GM21619 (cell line): ENCODE measurements around the gene KIAA0753.

Source experiments
- ATAC-seq: cut with Tn5 transposase; IDR thresholded peaks from one replicate; pipeline ENCODE4 v1.9.1; 2021; ENCODE audit not compliant: unreplicated experiment

Gene KIAA0753

DNA sequence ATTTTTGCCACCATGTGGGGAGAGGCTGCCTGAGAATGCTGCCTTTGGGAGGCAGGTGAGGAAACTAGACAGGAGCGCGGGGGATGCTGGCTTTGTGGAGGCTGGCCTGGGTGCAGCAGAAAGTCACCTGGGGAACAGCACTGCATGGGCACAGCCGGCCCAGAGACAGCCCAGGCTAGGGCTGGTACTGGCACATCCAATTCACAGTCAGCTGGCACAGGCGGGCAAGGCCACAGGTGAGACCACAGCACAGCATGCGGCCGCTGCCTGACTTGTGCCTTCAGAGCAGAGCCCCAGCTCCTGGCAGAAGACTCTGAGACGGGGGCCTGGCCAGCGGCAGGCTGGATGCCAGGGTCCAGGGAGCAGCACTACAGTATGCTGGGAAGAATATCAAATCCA, 67.5 kb downstream of the KIAA0753 start:
- no peak for ATAC-seq

DNA sequence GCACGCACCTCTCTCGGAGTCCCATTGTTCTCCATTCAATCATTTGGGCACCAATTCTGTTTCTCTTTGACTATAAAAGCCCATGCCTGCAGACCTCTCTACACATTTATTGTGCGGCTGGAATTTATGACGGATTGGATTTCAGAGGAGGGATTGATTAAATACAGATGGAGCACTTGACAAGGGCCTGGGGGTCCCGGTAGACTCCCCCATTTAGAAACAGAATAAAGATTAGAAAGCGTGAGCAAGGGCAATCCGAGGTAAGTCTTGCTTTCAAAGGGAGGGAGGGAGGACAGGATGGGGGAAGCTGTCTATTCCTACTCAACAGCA, 69.1 kb downstream of the KIAA0753 start:
- no peak for ATAC-seq

DNA sequence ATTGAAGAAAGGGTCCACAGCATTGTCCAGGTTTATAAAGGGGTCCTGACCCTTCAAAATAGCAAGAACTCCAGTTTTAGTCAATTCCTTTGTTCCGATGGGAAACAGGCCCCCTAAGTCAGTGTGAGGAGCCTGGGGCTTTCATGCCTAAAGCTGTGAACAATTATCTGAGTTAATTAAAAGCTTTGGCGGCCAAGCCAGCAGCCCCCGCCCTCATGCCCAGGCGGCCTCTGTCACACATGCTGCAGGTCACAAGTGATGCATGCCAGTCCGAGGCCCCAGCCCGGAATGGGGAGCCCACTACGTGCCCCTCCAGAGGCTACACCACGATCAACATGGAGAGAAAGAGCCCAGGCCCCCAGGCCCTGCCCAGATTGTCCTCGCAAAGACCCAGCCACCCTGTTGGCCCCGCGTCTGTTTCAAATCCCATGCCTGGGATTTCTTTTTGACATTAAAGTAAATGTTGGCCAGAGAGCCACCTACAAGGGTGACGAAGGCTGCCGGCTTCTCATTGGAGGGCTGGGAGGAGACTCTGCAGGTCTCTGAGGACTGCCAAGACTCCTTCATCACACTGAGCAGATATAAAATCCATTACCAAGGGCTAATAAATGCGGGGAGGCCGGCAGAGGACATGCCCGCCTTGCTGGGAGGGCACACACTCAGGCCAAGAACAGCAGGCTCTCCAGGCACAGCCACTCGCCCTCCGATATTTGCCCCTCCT, 69.6 kb downstream of the KIAA0753 start:
- no peak for ATAC-seq

DNA sequence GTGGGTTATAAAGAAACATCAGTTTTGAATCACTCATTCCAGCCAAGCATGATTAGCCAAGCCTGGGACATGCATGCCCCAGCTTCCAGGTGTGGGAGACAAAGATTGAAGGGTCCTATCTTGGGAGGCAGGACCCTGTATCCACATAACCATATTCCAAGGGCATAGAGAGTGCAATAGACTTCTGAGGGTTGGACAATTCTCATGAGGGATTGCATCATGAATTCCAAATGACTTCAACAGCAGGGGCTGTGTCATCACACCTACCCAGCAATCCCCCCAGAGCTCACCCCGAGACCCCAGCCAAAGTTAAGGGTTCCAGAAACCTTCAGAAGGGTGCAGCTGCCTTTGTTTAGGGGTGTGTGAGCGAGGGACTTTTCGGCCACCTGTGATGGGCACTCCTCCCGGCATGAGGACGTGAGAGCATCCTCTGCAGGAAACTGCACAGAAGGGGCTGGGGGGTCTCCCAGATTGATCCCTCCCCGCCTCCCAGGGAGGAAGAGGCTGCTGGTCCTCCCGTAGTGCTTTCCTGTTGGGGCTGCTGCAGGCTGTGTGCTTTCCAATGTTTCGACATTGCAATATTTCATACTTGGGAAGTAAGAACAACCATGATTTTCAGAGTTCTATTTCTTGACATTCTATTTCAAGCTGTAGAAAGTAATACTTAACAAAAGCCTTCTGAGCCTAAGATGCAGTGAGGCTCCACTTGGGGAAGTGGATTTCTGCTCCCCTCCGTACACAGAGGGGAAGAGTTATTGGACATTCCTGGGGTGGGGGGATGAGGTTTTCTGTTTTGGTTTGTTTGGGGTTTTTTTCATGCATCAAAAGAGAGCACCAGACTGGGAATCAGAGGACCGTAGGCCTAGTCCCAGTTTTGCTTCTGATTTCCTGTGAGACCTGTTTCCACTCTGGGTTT, 70.9 kb downstream of the KIAA0753 start:
- no peak for ATAC-seq

DNA sequence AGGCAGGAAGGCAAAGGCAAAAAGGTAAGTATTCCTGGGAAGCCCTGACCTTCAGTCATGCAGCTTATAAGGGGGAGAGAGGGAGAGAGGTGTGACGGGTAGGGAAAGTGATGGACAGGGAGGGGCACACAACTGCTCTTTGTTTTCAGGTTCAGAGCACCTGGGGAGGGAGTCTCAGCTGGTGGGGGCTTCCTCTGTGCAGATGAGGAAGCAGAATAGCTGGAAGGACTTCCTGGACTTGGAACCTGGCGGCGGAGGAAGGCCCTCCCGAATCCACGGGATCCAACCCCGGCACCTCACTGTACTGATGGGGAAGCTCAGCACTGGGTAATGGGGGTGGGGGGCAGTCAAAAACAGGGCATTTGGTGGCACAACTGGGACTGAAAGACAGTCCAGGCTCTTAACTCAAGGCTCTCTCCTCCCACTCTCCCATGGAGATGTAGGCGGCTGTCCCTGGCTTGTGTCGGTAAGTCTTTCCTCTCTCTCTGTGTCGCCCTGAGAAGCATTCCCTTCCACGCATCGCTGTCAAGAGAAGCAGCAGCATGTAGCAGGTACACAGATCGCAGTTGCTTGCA, 72.2 kb downstream of the KIAA0753 start:
- no peak for ATAC-seq

DNA sequence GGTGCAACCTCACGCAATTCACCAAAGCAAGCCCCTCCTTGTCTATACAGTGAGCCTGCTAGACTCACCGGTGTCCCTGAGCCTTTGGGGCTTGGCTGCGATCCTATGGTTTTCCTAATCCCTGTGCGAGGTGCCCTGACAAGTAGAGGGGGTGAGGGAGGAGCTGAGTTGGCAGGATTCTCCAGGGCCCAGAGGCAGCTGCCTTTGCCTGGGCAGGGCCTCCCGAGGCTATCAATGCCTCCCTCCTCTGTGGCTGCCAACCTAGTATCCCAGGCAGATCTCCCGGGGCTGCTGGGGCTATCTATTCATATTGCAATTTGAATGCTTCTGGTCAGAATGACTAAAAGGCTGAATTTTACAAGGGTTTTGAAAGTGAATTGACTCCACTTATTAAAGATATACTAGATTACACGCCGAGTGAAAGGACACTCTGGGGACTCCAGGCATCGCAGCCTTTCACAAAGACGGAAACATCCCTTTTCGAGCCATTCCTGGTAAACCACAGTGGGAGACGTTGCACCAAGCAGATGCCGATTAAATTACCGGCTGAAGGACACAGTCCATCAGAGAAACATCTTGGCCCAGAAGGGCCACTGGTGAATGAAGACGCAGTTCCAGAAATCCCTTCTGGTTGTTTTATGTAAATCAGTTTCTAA, 72.9 kb downstream of the KIAA0753 start:
- ATAC-seq: no peak

DNA sequence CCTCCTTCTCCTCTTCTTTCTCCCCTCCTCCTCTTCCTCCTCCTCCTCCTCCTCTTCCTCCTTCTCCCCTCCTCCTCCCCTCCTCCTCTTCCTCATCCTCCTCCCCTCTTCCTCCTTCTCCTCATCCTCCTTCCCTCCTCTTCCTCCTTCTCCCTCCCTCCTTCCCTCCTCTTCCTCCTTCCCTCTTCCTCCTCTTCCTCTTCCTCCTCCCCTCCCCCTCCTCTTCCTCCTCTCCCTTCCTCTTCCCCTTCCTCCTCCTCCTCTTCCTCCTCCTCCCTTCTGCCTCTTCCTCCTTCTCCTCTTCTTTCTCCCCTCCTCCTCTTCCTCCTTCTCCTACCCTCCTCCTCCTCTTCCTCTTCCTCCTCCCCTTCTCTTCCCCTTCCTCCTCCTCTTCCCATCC, 79.1 kb downstream of the KIAA0753 start:
- no peak for ATAC-seq

DNA sequence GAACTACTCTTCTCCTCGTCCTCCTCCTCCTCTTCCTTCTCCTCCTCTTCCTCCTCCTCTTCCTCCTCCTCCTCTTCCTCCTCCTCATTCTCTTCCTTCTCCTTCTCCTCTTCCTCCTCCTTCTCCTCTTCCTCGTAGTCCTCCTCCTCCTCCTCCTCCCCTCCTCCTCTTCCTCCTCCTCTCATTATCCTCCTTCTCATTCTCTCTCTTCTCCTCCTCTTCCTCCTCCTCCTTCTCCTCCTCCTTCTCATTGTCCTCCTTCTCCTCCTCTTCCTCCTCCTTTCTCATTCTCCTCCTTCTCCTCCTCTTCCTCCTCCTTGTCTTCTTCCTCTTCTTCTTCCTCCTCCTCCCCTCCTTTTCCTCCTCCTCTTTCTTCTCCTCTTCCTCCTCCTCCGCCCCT, 80.0 kb downstream of the KIAA0753 start:
- ATAC-seq: no peak

DNA sequence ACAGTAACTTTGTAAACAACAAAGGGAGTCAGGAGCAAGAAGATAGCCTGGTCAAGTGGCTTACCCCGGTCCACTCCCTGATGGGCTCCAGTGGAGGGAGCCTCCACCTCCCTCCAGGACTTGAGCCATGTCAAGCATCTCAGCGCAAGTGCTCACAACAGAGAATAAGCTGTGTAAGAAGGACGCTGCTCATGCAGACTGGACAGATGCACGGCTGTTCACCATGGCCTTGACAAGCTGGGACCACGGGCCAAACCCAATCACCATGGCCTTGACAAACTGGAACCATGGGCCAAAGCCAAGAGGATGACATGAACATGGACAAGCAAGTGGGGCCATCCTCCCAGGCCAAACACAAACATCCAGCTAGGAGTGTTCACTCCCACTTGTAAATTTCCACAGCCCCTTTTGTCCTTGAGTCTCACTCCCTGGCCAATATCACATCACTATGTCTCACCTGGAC, 80.7 kb downstream of the KIAA0753 start:
- no peak for ATAC-seq

DNA sequence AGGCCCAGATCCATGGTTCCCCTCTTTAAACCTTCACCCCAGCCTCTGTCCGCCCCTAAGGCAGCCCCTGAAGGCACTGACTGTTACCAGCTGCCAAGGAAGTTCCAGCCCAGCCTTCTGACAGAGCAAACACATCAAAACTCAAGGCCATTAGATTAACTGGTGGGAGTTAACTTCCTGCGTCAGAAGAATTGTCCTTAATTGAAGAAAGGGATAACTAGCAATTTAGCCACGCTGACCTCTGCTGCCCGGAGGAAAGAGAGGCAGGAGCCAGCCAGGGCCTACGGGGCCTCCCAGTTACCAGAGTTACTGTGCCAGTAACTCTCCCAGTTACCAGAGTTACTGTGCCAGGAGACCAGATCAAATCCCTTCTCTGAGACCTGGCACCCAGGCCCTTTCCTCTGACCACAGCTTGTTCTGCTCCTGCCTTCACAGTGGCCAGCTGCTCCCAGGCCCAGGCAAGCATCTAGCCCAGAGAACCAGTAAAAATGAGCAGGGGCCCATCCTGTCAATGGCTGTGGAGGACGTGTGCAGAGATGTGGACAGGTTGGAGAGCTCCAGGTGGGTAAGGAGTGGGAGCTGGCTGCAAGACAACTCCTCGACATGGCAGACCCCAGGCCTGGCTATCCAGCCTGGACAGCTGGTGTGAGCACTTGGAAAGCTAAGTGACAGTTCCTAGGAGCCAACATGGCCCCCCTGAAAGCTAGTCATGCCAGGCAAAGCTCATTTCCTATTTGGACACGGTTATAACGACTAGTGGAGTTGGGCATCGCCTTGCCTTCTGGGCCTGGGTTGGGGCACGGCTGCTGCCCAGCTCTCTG, 81.4 kb downstream of the KIAA0753 start:
- no peak for ATAC-seq

DNA sequence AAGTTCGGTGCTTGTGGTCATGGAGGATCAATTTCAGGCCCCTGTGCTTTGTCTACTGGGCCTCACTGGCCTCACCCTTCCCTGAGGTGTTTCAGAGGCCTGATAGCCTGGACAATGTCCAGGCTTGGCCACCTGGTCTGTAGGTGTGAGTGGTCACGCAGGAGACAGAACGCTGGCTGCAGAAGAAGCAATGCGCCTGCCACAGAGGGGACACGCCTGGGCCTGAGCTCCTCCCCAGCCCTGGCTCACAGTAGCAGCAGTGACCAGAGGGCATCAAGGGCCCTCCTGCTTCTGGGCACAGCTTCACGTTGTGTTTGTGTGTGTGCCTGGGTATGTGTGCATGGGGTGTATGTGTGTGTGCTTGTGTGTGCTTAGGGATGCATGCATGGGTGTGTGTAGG, 82.2 kb downstream of the KIAA0753 start:
- no peak for ATAC-seq

DNA sequence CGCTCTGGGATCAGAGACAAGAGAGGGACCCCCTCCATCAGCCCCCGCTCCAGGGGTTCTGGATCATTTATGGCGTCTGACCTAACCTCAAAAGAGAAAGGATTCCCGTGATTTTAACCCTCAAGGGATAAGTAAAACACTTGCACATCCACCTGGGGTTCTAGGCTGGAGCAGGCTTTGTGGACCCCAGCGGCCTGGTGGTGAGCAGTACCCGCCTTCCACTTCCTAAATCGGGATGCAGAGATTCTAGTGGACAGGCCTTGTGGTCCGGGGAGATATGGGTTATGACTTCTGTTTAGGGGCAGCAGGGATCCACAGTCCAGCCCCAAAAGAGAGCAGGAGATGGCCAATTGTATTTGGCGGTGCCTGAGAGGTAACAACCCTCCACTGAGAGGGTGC, 83.5 kb downstream of the KIAA0753 start:
- no peak for ATAC-seq

DNA sequence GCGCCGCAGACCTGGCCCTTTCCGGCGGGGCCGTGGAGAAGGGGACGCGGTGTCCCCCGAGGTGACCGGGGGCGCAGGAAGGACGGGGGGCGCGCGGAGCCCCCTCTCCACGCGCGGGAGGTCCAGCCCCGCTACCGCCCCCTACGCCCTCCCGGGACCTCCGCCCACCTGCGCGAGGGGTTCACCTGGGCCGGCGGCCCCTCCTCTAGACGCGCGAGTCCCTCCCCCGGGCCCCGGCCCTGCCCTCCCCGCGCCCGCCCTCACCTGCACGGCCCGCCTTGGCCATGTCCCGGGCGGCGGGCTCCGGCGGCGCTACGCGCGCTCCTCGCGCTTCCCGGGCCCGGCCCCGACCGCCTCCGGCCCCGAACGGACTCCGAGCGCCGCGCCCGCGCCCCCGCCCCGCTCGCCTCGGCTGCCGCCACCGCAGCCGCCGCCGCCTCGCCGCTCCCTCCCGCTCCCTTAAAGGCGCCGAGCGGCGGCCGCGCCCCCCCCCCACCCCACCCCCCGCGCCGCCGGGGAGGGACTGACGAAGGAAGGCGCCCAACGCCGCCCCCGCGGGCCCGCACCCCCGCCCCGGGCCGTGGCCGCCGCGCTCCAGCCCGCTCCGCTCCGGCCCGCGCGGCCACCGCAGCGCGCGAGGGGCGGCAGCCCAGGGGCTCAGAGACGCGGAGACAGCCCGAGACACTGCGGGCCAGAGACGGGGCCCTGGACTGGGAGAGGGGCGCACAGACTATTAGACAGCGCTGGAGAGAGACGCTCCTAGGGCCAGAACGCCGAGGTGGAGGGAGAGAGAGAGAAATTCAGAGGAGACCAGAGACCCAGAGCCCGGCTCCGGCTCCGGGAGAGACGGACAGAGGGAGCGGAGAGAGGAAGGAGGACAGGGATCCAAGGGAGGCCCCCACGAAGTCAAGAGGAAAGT, 84.1 kb downstream of the KIAA0753 start, which contains the start of gene PITPNM3:
PITPNM3 (minus strand) TSS at position 435 of the 919 bp plus-strand sequence; CDS start at position 286, 149 bp downstream.
- ATAC-seq: no peak

DNA sequence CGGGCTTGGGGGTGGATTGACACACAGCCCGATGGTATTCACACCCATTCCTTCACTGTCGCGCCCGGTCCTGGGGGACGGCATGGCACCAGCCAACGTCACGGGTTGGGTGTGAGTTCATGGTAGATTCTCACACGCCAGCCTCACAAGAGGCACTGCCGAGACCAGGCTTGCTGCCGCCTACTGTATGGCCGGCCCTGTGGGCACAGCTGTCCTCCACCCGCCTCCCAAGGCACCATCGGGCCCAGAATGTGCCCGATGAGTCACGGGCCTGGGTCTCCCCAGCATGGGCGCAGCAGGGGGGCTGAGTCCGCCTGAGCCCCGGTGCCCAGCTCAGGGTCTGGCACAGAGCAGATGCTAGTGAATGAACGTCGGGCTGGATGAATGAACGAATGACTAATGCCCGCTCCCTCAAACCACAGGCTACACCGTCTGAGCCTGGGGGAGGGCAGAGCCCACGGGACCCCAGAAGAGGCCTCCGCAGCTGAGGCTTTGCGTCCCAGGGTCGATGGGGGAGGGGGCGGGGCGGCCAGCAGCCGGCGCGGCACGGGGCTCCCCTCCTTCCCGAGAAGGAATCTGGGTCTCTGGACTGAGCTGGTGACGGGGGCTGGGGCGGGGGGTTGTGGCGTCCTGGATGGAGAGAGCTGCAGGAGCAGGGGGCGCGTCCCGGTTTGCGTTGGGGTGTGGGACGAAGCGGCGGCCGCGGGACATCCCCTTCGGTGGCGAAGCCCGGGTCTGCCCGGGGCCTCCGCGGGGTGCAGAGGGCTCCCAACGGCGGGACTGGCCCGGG, 85.0 kb downstream of the KIAA0753 start:
- no peak for ATAC-seq

DNA sequence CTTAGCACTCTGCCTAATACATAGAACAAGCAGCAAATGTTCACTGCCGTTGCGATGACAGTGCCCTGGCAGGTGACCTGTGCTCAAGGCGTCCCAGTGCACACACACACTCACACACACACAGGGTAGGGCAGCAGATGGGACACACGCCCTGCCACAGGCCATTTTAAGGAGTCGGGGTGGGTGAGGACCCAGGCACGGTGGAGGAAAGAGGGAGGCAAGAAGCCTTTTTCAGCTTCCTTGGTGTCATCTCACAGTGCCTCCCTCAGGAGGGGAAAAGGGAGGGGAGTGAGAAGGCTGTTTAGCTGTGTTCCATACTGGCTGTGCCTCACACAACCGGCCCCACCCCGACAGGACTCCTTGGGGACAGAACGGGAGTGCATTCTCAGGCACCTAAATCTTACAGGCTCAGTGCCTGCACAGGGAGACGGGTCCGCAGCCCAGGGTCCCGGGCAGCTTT, 85.6 kb downstream of the KIAA0753 start:
- ATAC-seq: no peak

DNA sequence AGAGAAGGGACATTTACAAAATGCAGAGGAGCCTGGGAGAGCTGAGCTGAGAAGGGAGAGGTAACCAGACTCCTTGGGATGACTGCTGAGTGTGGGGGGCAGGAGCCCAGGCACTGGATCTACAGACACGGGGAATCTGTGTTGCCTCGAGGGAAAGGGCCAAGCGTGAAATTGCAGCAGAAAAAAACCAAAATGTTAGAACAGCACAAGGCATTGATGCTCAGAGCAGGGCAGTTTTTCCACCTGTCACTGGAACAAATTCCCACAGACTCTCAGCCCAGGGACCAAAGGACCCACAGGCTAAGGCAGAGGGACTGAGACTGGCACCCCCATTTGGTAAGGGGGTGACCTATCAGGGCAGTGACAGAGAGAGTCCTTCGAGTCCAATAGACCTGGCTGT, 86.2 kb downstream of the KIAA0753 start:
- no peak for ATAC-seq

DNA sequence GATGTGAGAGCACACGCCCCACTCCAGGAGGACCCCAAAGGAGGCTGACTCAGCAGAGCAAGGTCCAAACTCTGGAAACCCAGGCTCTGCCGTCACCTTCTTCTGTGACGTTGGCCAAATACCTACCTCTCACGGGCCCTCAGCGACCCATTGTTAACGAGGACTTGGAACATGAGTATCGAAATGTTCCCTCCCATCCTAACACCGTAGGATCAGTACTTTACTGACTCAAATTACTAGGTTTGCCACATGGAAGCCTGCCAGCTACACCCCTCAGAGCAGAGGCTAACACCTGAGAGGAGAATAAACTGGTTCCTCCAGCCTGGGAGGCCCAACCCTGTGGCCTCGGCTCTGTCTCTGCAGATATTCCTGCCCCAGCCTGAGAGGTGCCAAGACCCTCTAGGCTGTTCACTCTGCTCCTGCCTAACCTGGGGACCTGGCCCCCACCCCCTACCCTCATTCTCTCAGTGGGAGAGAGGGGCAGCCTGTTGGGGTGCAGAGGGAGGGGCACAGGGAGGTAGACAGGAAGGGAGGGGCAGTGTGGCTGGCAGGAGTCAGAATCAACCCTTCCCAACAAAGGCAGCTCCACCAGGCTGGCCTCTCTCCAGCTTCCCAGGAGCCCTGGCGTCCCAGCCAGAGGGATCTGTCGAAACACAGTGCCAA, 88.5 kb downstream of the KIAA0753 start:
- no peak for ATAC-seq

DNA sequence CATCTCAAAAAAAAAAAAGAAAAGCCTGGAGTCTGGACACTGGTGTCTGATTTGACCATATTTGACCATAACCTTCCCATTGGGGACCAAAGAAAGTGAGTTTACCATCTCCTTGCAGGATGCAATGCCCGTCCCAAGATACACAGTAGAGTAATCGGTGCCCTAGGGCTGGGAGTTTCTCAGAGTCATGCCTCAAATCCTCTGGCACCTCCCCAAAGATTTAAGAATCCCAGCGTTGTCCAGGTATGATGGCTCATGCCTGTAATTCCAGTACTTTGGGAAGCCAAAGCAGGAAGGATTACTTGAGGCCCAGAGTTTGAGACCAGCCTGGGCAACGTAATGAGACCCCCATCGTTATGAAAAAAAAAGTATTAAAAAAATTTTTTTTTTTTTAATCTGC, 89.2 kb downstream of the KIAA0753 start:
- no peak for ATAC-seq
